8988T (cell line): ENCODE measurements around the gene TTC28.

Experiments used
- DNase-seq: peaks from one replicate; pipeline ENCODE4 v3.0.0; 2011

TTC28 gene

DNA sequence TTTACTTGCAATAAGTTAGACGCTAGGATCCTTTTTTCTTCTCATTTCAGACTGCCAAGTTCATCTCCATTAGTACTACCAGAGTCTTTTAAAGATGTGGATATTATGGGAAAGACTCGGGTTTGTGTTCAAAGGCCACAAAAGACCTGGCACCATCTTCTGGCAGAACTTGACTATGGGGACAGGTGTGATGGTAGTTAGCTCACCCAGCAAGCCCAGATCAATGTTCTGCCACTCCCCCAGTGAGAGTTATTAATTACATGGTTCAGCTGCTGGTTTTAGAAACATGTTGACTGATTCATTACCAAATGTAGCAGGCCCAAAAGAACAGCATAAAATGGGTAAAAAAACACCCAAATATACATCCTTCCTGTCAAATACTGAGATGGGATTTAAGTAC, 427.1 kb downstream of the TTC28 start:
- DNase-seq, result no peak

DNA sequence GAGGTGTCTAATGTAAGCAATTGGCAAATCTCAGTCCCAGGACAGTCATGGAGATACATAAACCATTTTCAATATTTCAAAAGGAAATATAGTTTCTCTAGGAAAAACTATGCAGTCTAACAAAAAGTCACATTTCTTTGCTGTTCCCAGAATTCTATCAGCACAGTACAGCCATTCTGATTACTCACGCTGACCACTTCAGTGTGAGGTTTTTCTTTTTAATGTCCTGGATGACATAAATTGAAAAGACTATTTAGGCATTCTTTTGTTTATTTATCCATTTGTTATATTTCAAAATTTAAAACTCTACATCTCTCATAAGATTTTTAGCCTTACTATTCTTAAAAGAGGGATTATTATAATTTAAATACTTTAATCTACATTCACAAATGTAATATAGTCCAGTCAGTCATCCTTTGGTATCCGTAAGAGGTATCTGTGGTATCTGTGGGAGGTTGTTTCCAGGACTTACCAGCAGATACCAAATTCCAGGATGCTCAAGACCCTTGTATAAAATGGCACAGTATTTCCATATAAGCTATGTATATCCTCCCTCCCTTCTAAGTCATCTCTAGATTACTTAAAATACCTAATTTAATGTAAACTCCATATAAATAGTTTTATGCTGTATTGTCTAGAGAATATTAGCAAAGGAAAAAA, 429.5 kb downstream of the TTC28 start:
- DNase-seq, result no peak

DNA sequence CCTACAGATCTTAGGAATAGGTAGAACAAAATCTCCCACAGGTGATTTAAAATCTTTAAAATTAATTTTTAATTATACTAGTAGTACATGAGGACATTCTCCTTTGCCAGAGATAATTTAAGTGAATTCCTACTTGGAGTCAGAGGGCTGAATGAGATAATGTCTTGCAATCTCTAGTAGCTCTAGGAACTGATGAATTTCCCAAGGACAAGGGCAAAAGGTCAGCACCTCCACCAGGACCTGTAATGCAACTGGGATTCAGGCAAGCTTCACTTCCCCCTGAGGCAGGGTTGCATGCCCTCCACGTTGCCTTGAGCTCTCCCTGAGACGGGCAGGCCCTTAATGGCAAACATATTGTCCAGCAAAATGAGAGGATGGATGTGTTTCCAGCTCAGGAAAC, 430.2 kb downstream of the TTC28 start:
- DNase-seq, result no peak

DNA sequence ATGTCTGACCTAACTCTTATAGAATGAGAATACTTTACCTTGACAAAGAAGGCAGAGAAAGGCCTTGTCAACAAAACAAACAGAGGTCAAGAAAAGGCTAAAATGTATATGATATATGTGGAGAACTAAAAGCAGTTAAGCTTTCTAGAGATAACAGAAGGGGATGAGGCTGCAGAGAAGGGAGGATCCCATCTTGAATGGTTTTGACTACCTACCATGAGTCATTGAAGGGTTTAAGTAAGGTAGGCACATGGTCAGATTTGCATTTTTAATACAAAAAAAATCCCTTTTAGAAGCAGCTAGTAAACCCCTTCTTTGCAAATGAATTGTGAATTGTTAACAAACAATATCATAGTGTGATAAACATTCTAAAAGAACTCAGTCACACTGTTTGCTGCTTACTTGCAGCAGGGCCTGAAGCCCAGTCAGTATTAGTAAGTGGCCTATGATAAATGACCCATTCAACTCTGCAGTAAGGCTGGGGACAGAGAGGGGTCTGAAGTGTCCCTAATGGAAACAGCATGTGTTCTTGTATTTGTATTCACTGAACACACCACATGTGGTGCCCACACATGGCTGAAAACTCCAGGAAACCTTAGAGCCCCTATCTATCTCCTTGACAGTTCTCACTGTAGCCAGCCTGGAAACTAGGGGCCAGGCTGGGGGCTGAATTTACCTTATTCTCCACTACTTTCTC, 431.8 kb downstream of the TTC28 start:
- no peak for DNase-seq

DNA sequence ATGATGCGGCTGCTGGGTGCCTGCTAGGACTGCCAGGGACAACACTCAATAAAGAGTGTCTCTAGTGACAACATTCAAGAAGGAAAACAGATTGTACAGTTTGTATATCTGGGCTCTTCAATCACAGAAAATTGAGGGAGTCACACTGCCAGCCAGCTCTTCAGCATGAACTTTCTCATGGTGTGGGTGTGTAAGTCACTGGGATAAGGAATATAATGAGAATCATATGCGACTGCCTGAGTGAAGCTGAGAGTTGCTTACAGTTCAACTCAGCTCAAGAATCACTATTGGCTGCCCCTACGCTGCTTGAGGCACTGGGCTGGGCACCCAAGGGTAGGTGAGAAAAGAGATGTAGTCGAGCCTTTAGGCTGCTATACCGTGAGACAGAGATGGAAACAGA, 432.5 kb downstream of the TTC28 start:
- no peak for DNase-seq

DNA sequence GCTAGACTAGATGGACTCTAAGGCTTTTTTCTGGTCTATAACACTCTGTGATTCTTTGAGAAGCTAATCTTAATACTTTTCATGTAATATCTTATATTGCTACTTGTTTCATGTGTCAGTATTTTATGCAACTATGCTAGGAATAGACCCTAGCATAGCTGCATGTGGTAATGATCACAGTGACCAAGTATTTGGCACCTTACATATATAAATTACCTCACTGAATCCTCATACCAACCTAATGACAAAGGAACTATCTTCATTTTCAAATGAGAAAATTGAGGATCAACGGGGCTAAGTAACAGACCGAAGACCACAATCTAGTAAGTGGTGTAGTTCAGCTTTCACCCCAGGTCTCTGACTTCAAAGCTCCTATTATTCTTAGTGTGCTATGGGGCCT, 433.2 kb downstream of the TTC28 start:
- DNase-seq, result no peak

DNA sequence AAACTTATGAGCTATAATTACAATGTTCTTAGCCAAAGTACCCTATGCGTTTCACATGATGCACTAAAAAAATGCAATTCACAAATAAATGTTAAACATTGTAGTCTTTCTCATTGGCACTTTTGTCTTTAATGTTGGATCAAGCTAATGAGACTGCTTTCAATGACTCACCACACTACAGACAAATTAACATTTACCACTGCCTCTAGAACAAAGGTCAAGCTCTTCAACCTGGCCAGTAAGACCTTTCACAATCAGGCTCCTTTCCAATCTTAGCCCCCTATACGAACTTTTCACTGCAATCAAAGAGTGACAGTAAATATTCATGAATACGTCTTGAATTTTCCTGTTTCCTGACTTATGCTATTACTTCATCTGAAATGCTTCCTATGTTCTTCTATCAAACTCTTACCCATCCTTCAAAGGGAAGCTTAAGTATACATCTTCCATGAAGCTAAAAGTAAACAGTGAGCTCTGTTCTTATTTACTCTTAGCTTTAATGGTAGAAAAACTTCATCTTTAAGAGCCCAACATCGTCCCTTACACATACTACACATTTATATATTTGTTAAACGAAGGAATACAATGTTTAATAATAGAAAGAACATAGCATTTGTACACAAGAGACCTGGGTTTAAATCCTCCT, 433.9 kb downstream of the TTC28 start:
- no peak for DNase-seq

DNA sequence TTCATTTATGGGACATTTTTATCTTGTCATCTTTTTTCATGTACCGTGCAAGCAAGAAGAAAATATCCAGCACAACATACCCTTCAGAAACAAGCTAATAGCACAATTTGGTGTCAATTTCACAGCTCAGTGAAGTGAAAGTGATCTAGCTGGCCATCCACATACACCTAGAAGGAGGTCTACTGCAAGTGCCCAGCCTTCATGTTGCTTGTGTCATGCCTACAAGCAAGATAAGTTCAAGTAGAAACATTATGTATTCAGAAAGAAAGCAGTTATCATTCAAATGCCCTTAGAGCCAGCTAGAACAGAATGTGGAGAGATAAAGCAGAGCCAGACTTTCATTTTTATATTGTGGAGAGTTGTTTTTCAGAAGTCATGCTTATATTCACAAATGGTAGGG, 434.9 kb downstream of the TTC28 start:
- DNase-seq, result no peak

DNA sequence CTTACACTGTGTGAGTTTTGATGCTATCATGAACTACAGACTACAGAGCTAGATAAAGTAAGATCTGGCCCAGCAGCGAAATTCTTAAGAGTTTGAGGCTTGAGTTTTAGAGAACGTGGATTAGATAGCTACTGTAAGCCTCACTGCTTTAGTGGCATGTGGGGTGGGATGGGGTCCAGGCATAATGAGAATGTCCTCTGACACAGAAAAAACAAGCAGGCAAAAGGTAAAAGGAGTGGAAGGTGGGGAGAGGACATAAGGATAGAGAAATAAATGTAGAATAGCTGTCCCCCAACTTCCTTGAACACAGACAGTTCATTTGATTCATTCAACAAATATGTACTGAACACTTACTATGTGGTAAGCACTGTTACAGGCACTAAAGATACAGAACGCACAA, 436.1 kb downstream of the TTC28 start:
- DNase-seq, result no peak

DNA sequence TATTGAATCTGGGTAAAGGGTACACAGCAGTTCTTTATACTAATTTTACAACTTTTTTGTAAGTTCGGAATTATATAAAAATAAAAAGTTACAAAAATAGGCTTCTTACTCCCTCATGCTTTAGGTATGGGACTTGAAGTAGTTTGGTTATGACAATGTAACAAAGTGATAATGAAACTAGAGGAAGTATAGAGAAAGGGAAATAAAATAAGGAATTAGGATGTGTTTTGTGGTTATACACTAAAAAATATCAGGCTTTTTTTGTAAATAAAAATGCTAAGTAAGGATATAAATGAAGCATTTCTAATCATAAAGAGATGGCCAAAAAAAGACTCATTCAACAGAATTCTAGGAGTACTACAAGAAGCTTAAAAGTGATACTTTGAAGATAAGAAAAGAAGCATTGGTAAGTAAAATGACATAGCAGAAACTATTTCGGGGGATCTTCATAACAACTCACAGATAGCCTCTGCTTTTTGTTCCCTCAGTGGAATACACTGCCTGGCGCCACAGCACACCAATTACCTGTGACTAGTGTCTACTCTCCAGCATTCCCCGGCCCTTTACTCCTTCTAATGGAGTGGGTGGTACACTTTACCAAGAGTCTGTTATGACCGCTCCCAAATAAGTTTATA, 437.9 kb downstream of the TTC28 start:
- DNase-seq, result no peak

DNA sequence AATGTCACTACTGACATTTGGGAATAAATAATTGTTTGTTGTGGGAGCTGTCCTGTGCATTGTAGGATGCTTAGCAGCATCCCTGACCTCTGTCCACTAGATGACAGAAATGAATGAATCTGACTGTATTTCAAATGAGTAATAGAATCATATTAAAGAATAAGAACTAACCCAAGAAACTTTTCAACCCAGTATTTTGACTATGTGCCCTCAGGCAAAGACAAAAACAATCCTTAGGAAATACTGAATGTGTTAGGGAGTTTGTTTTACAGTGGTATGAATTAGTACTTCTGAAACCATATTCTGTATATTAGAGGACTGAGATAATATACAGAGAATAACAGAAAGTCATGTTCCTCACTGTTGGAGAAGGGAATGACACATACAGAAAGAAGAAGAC, 439.7 kb downstream of the TTC28 start:
- no peak for DNase-seq

DNA sequence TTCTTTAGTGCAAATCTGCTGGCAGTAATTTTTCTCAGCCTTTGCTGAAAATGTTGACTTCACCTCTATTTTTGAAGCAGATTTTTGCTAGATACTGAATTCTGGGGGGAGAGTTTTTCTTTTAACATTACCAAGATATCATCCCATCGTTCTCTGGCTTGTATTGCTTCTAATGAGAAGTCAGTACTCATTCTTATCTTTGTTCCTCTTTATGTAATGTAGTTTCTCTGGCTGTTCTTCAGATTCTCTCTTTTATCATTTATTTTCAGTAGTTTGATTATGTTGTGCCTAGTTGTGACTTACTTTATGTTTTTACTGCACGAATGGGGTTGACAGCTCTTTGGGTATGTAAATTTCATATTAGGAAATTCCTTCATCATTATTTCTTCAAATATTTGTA, 441.9 kb downstream of the TTC28 start:
- DNase-seq, result no peak

DNA sequence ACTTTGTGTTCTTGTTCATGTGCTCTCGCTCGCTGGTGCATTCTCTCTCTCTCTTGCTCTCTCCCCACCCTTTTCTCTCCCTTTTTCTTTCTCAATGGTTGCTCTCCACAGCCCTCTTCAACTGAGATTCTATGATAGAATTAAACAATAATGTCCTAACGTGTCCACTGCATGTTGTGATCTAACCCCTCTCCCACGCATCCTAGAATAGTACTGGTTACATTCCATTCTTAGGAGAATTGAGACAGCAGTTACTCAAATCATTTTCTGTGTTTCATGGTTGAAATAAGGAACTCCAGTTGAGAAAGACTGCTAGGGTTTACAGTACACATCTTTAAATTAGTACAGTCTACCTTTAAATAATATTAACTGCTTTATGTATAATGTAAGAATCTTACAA, 442.5 kb downstream of the TTC28 start:
- no peak for DNase-seq

DNA sequence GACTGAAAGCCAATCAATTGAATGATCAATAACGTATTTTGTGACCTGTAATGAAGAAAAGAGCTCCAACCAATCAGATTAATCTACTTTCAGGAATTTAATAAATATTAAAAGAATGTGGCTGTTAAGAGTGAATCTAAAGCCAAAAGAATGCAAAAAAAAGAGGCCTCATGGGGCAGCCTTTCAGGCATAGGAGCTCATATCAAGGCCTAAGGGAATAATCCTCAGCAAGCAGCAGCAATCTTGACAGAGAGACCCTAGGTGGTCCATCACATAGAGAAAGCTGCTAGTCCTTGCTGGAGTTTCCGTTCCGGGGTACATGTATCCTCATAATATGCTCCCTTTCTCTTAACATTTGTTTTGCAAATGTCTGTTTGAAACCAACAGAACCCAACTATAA, 447.4 kb downstream of the TTC28 start:
- DNase-seq, result no peak

DNA sequence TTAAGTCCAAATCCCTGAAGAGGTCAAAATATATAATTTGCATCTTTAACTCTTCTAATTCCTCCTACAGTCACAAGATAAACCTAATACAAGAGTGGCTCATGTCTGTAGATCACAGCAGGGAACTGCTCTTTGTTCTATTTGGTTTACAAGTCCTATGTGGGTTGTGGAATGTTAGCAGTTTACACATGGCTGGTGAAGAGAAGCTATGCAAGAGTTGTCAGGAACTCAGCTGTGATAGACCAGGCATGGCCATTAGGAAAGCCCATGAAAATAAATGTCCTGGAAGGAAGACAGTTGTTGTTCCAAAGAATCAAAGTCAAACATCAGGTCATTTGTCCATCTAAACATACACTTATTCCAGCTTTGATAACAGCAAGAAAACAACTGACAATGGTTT, 448.2 kb downstream of the TTC28 start:
- DNase-seq, result no peak

DNA sequence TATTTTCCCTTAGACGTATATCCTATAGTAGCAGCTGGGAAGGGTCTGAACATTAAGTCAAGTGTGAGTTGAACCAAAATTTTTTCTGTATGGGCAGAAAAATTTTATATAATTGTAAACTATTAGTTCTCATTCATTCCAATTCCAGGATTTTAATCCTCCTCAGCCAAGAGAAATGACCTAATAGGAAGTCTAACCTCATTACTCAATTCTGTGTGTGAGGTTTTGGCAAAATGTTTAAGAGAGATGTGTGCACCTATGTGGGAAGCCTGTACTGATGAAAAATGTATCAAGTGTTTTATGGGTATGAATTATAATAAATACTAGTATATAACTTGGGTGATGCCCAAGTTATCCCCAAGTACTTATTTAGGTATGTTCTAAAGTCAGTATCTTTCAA, 449.0 kb downstream of the TTC28 start:
- DNase-seq, result no peak

DNA sequence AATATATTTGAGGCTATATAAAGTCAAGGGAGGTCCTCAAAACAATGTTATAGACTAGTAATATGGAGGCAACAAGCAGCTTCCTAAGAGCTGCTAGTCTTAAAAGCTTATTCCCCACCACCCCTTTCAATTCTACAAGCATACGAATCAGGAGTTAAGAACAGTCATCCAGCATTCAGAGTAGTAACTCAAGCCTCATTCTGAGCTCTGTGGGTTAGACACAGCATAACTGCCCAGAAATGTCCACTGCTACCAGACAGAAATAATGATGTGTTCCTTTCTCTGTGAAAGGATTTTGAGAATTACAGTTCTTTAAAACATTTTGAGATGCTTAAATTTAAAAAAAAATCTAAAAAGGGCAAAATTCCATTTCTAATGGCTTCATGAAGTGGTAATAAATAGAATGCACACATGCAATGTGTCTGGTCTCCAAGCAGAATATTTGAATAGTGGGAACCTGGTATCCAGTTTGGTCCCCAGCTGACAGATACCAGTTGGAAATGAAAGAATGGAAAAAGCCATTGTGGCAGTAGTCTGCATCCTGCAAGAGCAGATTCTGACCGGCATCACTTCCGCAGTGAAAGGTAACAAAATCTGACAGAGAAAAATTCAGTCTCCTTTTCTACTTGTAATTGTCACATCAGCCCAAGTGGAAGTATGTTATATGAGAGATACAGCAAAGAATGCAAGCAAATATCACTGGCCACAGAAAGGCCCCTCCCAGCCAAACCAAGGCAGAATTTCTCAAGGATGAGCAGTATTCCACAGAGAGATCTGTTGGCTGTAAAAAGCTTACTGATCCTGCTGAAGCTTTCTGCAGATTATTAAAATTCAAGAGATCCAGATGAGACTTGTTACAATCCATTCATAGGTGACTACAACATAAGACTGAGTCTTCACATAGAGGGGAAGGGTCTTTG, 449.8 kb downstream of the TTC28 start:
- no peak for DNase-seq

DNA sequence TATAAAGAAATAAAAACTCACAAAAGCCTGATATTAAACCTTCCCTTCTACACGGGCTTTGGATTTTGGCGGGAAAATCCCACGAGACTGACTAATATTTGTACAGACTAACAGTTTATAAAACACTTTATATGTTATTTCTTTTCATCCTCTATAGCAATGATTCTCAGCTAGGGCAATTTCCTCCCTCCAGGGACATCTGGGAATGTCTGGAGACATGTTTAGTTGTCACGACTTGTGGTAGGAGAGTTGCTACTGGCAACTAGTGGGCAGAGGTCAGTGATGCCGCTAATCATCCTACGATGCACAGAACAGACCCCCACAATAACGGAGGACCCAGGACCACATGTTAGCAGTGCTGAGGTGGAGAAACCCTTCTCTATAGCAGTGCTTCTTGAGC, 455.8 kb downstream of the TTC28 start:
- DNase-seq, result no peak

DNA sequence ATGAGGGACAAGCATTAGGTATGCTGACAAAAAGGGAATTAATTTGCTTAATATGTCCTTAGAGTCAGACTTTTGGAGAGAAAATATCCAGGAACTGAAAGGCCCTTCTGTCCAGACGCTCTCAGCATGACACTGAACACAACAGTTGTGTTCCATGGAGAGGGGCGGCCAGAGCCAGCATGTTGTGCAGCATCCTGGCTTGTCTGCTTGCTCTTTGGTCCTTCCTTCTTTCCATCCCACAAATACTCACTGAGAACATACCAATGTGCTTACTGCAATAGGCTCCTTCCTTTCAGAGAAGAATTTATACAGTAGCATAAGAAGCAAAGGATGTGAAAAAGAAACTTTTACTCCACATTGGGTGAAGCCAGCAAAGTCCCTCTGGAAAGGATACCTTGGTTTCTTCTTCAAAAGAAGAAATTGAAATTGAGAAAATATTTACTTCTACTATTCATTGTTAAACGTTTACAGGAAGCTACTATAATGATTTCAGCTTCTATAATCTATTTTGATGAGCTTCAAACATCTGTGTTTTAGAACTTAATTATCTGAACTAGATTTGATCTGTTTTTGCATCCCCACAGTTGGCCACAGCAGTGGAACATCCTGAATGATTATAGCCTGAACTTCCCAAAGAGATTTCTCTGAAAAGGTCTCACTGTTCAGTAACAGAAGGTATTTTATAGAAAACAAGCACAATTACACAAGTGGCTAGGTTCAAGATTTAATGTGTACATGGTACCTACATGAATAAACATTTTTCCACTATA, 456.5 kb downstream of the TTC28 start:
- DNase-seq, result no peak

DNA sequence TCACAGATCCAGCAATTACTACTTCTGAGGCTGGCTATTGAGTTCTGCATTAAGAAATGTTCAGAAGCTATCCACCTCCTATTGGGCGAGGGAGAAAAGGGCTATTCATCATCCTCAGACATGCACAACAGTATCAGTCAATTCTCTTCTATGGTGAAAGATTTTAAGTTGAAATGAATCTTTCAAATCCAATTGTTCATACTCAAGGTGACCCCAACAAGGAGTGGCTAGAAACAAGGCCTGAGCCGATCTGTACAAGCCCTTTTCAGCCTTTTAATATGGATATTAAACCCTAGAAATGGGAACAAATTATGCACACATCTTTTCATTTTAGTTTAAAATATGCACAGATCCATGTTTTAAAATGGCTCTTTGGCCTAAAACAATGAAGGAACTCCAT, 457.1 kb downstream of the TTC28 start:
- no peak for DNase-seq

DNA sequence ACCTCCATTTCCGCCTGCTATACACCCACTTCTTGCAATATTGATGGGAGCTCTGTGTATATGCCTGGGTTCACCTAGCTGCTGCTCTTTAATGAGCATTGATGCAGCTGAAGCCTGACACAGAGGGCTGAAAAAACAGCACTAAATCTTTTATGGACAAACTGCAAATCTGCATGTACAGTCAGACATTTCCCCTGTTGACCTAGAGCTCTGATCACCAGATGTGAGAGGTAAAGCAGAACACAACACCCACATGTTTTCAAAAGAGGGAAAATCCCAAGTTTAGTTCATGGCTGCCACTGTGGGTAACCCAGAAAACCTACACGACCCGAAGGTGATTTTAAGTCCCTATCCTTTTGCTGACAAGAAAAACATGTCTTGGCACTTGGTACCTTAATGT, 457.6 kb downstream of the TTC28 start:
- DNase-seq, result no peak
